ENCODE data around the gene AADAT. TPM values are rescaled to one million over a fixed set of nuclear protein-coding genes. Genes with fewer than 3 reads are reported as not detected.

The AADAT gene
- total and polyA plus RNA-seq, 4 donors, result 3.8 to 16.1 (median 12.4) TPM

DNA sequence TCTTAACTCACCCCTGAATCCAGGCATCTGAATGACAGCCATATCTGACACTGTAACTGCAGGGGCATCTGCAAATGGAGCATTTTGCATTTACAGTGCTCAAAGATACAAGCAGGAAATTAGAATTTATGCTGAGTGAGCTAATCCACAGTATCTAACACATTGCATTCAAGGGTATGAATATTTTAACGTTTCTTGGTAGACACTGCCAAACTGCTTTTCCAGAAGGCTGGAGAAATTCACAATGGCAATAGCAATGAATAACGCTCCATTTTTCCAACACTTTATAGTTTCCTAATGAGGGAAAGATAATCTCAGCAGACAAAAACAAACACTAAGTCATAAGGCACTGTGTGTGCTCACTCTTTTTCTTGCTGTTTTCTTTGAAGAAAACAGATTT is 30.9 kb downstream of the AADAT start (continued):
- TF ChIP-seq, protein P1, sequence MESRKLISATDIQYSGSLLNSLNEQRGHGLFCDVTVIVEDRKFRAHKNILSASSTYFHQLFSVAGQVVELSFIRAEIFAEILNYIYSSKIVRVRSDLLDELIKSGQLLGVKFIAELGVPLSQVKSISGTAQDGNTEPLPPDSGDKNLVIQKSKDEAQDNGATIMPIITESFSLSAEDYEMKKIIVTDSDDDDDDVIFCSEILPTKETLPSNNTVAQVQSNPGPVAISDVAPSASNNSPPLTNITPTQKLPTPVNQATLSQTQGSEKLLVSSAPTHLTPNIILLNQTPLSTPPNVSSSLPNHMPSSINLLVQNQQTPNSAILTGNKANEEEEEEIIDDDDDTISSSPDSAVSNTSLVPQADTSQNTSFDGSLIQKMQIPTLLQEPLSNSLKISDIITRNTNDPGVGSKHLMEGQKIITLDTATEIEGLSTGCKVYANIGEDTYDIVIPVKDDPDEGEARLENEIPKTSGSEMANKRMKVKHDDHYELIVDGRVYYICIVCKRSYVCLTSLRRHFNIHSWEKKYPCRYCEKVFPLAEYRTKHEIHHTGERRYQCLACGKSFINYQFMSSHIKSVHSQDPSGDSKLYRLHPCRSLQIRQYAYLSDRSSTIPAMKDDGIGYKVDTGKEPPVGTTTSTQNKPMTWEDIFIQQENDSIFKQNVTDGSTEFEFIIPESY (IDR thresholded peaks at IDR 0.05), result no peak
- TF ChIP-seq HNF4A (conservative IDR thresholded peaks at IDR 0.05) (no peak), HNF4G (IDR thresholded peaks at IDR 0.05) (no peak)

DNA sequence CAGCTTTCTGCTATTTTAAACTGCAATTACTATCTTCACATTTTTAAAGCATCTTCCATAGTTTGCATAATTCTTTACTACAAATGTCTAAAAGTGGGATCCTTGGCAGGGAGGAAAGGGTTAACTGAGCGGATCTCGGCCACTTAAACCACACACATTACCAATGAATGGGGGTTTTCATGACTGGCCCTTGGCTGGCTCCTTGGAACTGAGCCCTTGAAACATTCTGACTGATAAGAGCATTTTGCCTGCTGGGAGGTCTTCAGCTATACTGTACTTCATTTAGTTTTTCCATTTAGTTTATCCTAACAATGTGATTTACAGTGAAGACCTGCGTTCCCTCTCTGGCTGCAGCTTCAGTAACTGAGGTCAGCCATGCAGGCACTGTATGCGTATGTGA is 31.9 kb downstream of the AADAT start:
- WGBS, result 80% methylated on average over 4 of the region's 4 CpGs
- Histone ChIP-seq H3K27ac (ENCODE audit: low read depth in 1 of 2, low read length in 2 of 2) (no peak overlapping the region), H3K27me3 (ENCODE audit: control insufficient read depth in 4 of 4, insufficient read depth in 4 of 4, low read length in 3 of 4) (no peaks in the 10 kb centered on the region), H3K36me3 (ENCODE audit: control insufficient read depth in 4 of 4, insufficient read depth in 3 of 4, low read depth in 1 of 4, low read length in 3 of 4) (peaks cover 0 to 10% (median 8%) of the 10 kb centered on the region in 4 donors), H3K9ac (ENCODE audit: low read depth in 1 of 2, low read length in 2 of 2) (no peak overlapping the region), H3K9me3 (ENCODE audit: control insufficient read depth in 4 of 4, low read length in 3 of 4) (no peaks in the 10 kb centered on the region), H3K4me3 (ENCODE audit: low read depth in 1 of 3, low read length in 3 of 3) (no peak overlapping the region), H3K4me1 (ENCODE audit: control insufficient read depth in 4 of 4, insufficient read depth in 4 of 4, low read length in 3 of 4) (no peaks in the 10 kb centered on the region)
- TF ChIP-seq, protein P2, sequence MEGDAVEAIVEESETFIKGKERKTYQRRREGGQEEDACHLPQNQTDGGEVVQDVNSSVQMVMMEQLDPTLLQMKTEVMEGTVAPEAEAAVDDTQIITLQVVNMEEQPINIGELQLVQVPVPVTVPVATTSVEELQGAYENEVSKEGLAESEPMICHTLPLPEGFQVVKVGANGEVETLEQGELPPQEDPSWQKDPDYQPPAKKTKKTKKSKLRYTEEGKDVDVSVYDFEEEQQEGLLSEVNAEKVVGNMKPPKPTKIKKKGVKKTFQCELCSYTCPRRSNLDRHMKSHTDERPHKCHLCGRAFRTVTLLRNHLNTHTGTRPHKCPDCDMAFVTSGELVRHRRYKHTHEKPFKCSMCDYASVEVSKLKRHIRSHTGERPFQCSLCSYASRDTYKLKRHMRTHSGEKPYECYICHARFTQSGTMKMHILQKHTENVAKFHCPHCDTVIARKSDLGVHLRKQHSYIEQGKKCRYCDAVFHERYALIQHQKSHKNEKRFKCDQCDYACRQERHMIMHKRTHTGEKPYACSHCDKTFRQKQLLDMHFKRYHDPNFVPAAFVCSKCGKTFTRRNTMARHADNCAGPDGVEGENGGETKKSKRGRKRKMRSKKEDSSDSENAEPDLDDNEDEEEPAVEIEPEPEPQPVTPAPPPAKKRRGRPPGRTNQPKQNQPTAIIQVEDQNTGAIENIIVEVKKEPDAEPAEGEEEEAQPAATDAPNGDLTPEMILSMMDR (IDR thresholded peaks at IDR 0.05; ENCODE audit: low read depth, low read length, missing input control), result no peak
- TF ChIP-seq NR2F2 (IDR thresholded peaks at IDR 0.05), result no peak
- no peak for DNase-seq (ENCODE audit: low spot score)

GRCh38 chr4:170052919-170053318 is 36.8 kb downstream of the AADAT start:
- no peak overlapping the region for H3K27ac ChIP-seq (ENCODE audit: low read depth in 1 of 2, low read length in 2 of 2)
- no peaks in the 10 kb centered on the region for H3K9me3 ChIP-seq (ENCODE audit: control insufficient read depth in 4 of 4, low read length in 3 of 4)
- no peaks in the 10 kb centered on the region for H3K27me3 ChIP-seq (ENCODE audit: control insufficient read depth in 4 of 4, insufficient read depth in 4 of 4, low read length in 3 of 4)
- H3K9ac ChIP-seq (ENCODE audit: low read depth in 1 of 2, low read length in 2 of 2), result no peak overlapping the region
- WGBS, result 83% methylated on average over 5 of the region's 5 CpGs
- H3K4me1 ChIP-seq (ENCODE audit: control insufficient read depth in 4 of 4, insufficient read depth in 4 of 4, low read length in 3 of 4), result no peaks in the 10 kb centered on the region
- no peak for DNase-seq (ENCODE audit: low spot score)
- TF ChIP-seq FOXA2 (IDR thresholded peaks at IDR 0.05) (no peak), NR2F2 (IDR thresholded peaks at IDR 0.05) (no peak), TAF1 (conservative IDR thresholded peaks at IDR 0.05) (no peak), YY1 (IDR thresholded peaks at IDR 0.05) (no peak), JUND (IDR thresholded peaks at IDR 0.05) (no peak), EGR1 (IDR thresholded peaks at IDR 0.05; ENCODE audit: low read depth in 2 of 2) (no peak), FOXA1 (IDR thresholded peaks at IDR 0.05) (no peak), RAD21 (IDR thresholded peaks at IDR 0.05) (no peak), GABPA (IDR thresholded peaks at IDR 0.05 in 1 of 2, conservative IDR thresholded peaks at IDR 0.05 in 1 of 2) (no peak), HNF4G (IDR thresholded peaks at IDR 0.05) (no peak), RXRA (IDR thresholded peaks at IDR 0.05) (no peak), REST (IDR thresholded peaks at IDR 0.05) (no peak), SP1 (IDR thresholded peaks at IDR 0.05) (no peak), HNF4A (conservative IDR thresholded peaks at IDR 0.05) (no peak)
- TF ChIP-seq, protein P3, sequence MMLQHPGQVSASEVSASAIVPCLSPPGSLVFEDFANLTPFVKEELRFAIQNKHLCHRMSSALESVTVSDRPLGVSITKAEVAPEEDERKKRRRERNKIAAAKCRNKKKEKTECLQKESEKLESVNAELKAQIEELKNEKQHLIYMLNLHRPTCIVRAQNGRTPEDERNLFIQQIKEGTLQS (IDR thresholded peaks at IDR 0.05), result no peak
- TF ChIP-seq, protein P2 (IDR thresholded peaks at IDR 0.05; ENCODE audit: low read depth, low read length, missing input control), result no peak
- TF ChIP-seq, protein P1 (IDR thresholded peaks at IDR 0.05), result no peak
- TF ChIP-seq, protein P4, sequence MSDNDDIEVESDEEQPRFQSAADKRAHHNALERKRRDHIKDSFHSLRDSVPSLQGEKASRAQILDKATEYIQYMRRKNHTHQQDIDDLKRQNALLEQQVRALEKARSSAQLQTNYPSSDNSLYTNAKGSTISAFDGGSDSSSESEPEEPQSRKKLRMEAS (IDR thresholded peaks at IDR 0.05), result no peak
- H3K36me3 ChIP-seq (ENCODE audit: control insufficient read depth in 4 of 4, insufficient read depth in 3 of 4, low read depth in 1 of 4, low read length in 3 of 4), result no peaks in the 10 kb centered on the region
- H3K4me3 ChIP-seq (ENCODE audit: low read depth in 1 of 3, low read length in 3 of 3), result no peak overlapping the region

Data from liver (tissue), 9 donors.